Right cardiac atrium (tissue), 5 donors: ENCODE measurements around the gene CPVL. TPM values are rescaled to one million over a fixed set of nuclear protein-coding genes. Genes with fewer than 3 reads are reported as not detected.

ENCODE experiments used
- ATAC-seq, 2 donors: fragments of 200-7000 bp; cut with Tn5 transposase; one replicate each; pipeline versions ENCODE4 v1.8.0 to v1.9.1; 2020; ENCODE audit warnings: moderate library complexity in 2 of 2, mild to moderate bottlenecking in 1 of 2
- DNase-seq, 3 donors: peaks; one replicate each; pipeline ENCODE4 v3.0.0-alpha.2; 2020
- H3K27ac ChIP-seq: one replicate; pipeline ENCODE4 v1.5.1; 2013; ENCODE audit warnings: mild to moderate bottlenecking, low read length, control low read depth, moderate library complexity
- H3K27me3 ChIP-seq: one replicate; pipeline ENCODE4 v1.6.1; 2013; ENCODE audit not compliant: control insufficient read depth, insufficient read depth
- H3K4me1 ChIP-seq: one replicate; pipeline ENCODE4 v1.6.1; 2013; ENCODE audit warnings: low read length; ENCODE audit not compliant: control insufficient read depth, insufficient read depth
- H3K4me3 ChIP-seq: one replicate; pipeline ENCODE4 v1.5.1; 2013; ENCODE audit warnings: low read length, control low read depth
- H3K9me3 ChIP-seq: one replicate; pipeline ENCODE4 v1.6.1; 2013; ENCODE audit warnings: low read length; ENCODE audit not compliant: control insufficient read depth
- WGBS: extraction: QIAGEN DNeasy Blood & Tissue Kit; methylation state at CpG from one replicate; pipeline ENCODE4 v1.1.7; 2013; 5-methylcytosine and 5-hydroxymethylcytosine counted together
- intact Hi-C, 4 donors: fragments of 100-400 bp; cut with DNase I; formaldehyde crosslinking; loops; one replicate each; pipeline versions ENCODE4 v1.11.0 to v1.14.0; 2022 to 2023
- polyA plus RNA-seq: library from polyadenylated mRNA; stranded (reverse); fragments of 200-250 nt; gene quantifications from one replicate; pipeline ENCODE4 v1.2.3, GENCODE V29; 2013
- total RNA-seq, 4 donors: library from RNA; stranded (reverse); fragmentation: NEBNext Ultra II Directional; extraction: Animal tissue kit (Norgen Biotek cat#: 25700); gene quantifications; one replicate each; pipeline ENCODE4 v1.2.1, GENCODE V29; 2021
- donor health status: healthy with polysubstance abuse.
- donor health status: DM: no; HTN: yes; CAD: no.
- donor health status: DM: no; HTN: no; CAD: no.
- donor health status: DM: no; HTN: yes; CAD: no; lungs with severe emphysema.
- donor health status: DM: yes; HTN: yes; CAD: no.

Gene CPVL
- total and polyA plus RNA-seq, 5 donors: 3.2 to 14.4 (median 10.4) TPM

- DNase-seq: no peak
- no peaks in the 10 kb centered on the region for H3K27me3 ChIP-seq
- H3K9me3 ChIP-seq: no peaks in the 10 kb centered on the region
- WGBS: 83% methylated on average over 2 of the region's 2 CpGs
- no peak overlapping the region for H3K4me3 ChIP-seq
- intact Hi-C loops: no loop called here
- no peak for ATAC-seq
- H3K4me1 ChIP-seq: no peaks in the 10 kb centered on the region
- no peak overlapping the region for H3K27ac ChIP-seq
These were observed 7.1 kb downstream of the CPVL start for GRCh38 chr7:29139191-29139590.

DNA sequence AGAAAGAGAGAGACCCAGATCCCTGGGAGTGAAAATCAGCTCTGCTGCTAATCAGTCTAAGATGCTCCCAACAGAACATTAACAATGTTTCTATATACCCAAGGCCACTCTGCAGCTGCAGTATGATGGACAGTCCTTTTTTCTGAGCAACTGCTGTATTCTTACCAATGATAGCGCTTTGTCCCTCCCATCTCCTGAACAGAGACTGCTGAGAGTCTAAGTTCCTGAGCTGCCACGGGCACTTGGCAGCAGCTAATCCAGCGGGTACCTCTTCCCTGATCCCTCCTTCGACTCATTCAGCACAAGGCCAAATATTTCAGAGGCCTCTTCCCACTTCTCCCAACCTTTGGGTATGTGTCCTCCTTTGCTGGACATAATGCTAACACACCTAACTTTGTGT, 7.7 kb downstream of the CPVL start:
- Histone ChIP-seq H3K27ac (no peak overlapping the region), H3K9me3 (no peaks in the 10 kb centered on the region), H3K4me3 (no peak overlapping the region), H3K4me1 (no peaks in the 10 kb centered on the region), H3K27me3 (no peaks in the 10 kb centered on the region)
- intact Hi-C loops: no loop called here
- no peak for DNase-seq
- ATAC-seq: no peak
- 70% methylated on average over 4 of the region's 4 CpGs for WGBS

- intact Hi-C loops: no loop called here
- 85% methylated on average over 1 of the region's 1 CpG for WGBS
- H3K4me3 ChIP-seq: no peak overlapping the region
- no peaks in the 10 kb centered on the region for H3K4me1 ChIP-seq
- ATAC-seq (no peak), DNase-seq (no peak)
- no peaks in the 10 kb centered on the region for H3K9me3 ChIP-seq
- no peaks in the 10 kb centered on the region for H3K27me3 ChIP-seq
- no peak overlapping the region for H3K27ac ChIP-seq
These were observed 10.5 kb downstream of the CPVL start for GRCh38 chr7:29135846-29136245.

DNA sequence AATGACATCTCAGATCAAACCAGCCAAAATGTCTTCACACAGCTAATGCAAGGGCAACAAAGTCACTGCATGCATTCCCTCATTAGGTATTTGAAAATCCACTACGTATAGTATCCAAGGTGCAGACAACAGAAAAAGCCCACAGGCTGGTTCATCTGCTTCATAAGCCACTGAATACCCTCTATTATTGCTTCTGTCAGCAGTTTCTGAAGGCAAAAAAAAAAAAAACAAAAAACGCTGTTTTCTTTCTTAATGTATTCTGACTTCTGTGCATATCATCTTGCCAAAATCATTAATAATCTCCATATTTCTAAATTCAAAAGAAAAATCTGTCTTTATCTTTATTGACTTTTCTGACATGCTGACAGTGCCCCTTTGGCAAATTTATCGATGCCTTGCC, 13.4 kb downstream of the CPVL start:
- 76% methylated on average over 3 of the region's 3 CpGs for WGBS
- ATAC-seq: no peak
- Histone ChIP-seq H3K4me1 (no peaks in the 10 kb centered on the region), H3K27ac (no peak overlapping the region), H3K27me3 (no peaks in the 10 kb centered on the region), H3K4me3 (no peak overlapping the region), H3K9me3 (no peaks in the 10 kb centered on the region)
- DNase-seq: no peak
- intact Hi-C loops: no loop called here

- Histone ChIP-seq H3K27me3 (no peaks in the 10 kb centered on the region), H3K4me1 (no peaks in the 10 kb centered on the region), H3K4me3 (no peak overlapping the region), H3K9me3 (no peaks in the 10 kb centered on the region), H3K27ac (no peak overlapping the region)
- ATAC-seq (no peak), DNase-seq (no peak)
- WGBS: 89% methylated on average over 5 of the region's 5 CpGs
- intact Hi-C loops: no loop called here
These were observed 14.7 kb downstream of the CPVL start for GRCh38 chr7:29131678-29132077.

GRCh38 chr7:29130096-29130495, 16.2 kb downstream of the CPVL start:
- no peaks in the 10 kb centered on the region for H3K9me3 ChIP-seq
- WGBS: 82% methylated on average over 1 of the region's 1 CpG
- intact Hi-C loops: no loop called here
- no peak for ATAC-seq
- no peak overlapping the region for H3K27ac ChIP-seq
- H3K27me3 ChIP-seq: no peaks in the 10 kb centered on the region
- no peaks in the 10 kb centered on the region for H3K4me1 ChIP-seq
- DNase-seq: no peak
- no peak overlapping the region for H3K4me3 ChIP-seq

DNA sequence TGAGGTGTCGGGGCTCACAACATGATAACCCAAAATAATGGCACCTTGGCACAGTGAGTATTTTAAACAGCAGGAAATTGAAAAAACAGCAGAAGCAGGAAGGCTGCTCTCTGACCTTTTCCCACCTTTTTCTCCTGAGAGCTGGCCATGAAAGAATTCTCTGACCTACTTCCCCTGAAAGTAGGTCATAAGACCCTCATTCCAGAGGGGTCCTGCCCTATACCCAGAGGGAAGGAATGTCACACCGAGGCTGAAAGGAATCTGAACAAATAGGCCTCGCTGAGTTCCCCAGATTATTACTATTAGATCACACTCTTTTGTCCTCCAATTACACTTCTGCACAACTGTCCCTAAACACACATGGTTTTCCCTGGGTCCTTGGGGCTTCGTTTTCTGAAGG, 18.8 kb downstream of the CPVL start:
- no peaks in the 10 kb centered on the region for H3K27me3 ChIP-seq
- no peaks in the 10 kb centered on the region for H3K4me1 ChIP-seq
- H3K9me3 ChIP-seq: no peaks in the 10 kb centered on the region
- intact Hi-C loops: no loop called here
- DNase-seq (no peak), ATAC-seq (no peak)
- no peak overlapping the region for H3K27ac ChIP-seq
- no peak overlapping the region for H3K4me3 ChIP-seq
- 54% methylated on average over 4 of the region's 4 CpGs for WGBS

- H3K4me1 ChIP-seq: no peaks in the 10 kb centered on the region
- ATAC-seq (no peak), DNase-seq (no peak)
- H3K27ac ChIP-seq: no peak overlapping the region
- WGBS: 87% methylated on average over 3 of the region's 3 CpGs
- H3K9me3 ChIP-seq: no peaks in the 10 kb centered on the region
- intact Hi-C loops: no loop called here
- no peaks in the 10 kb centered on the region for H3K27me3 ChIP-seq
- H3K4me3 ChIP-seq: no peak overlapping the region
These were observed 19.5 kb downstream of the CPVL start for GRCh38 chr7:29126804-29127203.

GRCh38 chr7:29123626-29124190, 22.6 kb downstream of the CPVL start:
- ATAC-seq (no peak), DNase-seq (no peak)
- intact Hi-C loops: no loop called here
- H3K27me3 ChIP-seq: no peaks in the 10 kb centered on the region
- no peak overlapping the region for H3K4me3 ChIP-seq
- no peaks in the 10 kb centered on the region for H3K9me3 ChIP-seq
- no peaks in the 10 kb centered on the region for H3K4me1 ChIP-seq
- whole genome bisulfite sequencing: 68% methylated on average over 1 of the region's 1 CpG
- H3K27ac ChIP-seq: no peak overlapping the region

DNA sequence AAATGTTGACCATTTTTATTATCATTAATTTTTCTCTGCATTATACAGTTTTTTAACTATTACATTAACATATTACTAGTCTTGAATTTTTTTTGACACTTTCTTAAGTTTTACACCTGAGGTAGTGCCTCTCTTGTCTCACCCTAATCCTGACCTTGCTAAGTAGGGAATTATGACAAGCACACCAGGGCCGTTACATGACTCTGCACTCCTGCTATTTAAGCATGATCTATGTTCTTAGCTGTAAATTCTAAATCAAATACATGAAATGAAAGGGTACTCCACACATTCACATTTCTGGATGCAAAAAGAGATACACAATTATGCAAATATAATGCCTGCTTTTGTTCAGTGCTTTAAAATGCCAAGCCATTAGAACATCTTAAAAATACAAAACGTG, 23.6 kb downstream of the CPVL start:
- Histone ChIP-seq H3K27me3 (no peaks in the 10 kb centered on the region), H3K4me3 (no peak overlapping the region), H3K27ac (no peak overlapping the region), H3K4me1 (no peaks in the 10 kb centered on the region), H3K9me3 (no peaks in the 10 kb centered on the region)
- intact Hi-C loops: no loop called here
- 90% methylated on average over 2 of the region's 2 CpGs for WGBS
- DNase-seq (no peak), ATAC-seq (no peak)

DNA sequence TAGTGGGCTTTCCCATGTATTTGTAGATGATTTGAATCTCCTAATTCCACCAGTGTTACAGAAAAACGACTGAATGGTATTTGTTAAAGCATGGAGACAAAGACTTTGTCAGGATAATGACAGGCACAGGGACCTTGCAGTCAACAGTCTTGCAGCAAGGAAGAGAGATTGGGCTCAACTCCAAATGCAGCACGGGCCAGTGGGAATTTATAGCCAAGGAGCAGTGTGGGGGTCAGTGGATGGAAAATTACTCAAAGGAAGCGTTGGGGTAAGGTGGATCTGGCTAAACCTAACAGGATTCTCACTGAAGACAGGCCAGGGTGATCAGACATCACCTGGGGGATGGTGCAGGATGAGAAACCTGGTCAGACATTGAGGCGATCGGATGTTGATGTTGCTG, 24.3 kb downstream of the CPVL start:
- intact Hi-C loops: no loop called here
- WGBS: 47% methylated on average over 5 of the region's 5 CpGs
- H3K27ac ChIP-seq: no peak overlapping the region

GRCh38 chr7:29120955-29121354, 25.4 kb downstream of the CPVL start:
- ATAC-seq (no peak), DNase-seq (no peak)
- H3K9me3 ChIP-seq: no peaks in the 10 kb centered on the region
- intact Hi-C loops: no loop called here
- no peak overlapping the region for H3K4me3 ChIP-seq
- no peaks in the 10 kb centered on the region for H3K27me3 ChIP-seq
- whole genome bisulfite sequencing: 72% methylated on average over 2 of the region's 2 CpGs
- H3K27ac ChIP-seq: no peak overlapping the region
- H3K4me1 ChIP-seq: no peaks in the 10 kb centered on the region

More for the DNA sequence above, 24.3 kb downstream of the CPVL start:
- DNase-seq (no peak), ATAC-seq (no peak)
- H3K4me1 ChIP-seq: no peaks in the 10 kb centered on the region
- H3K4me3 ChIP-seq: no peak overlapping the region
- H3K27me3 ChIP-seq: no peaks in the 10 kb centered on the region
- no peaks in the 10 kb centered on the region for H3K9me3 ChIP-seq
